Stimulated activated CD4-positive, alpha-beta T cell treated with anti-CD3 and anti-CD28 coated beads, Interleukin-1b, Interleukin-23, amount 100 ng/mL, for 24 hours (primary cell): Measurements from ENCODE around the gene MYO18B.

ENCODE experiments used
- DNase-seq, 4 experiments: peaks; one replicate each; pipeline ENCODE4 v3.0.0-alpha.2; 2020; ENCODE audit warnings: low read depth in 4 of 4, low spot score in 1 of 4

The MYO18B gene

GRCh38 chr22:25895678-25896077 lies 153.7 kb downstream of the MYO18B start:
- no peak for DNase-seq

GRCh38 chr22:25896098-25896497 lies 154.1 kb downstream of the MYO18B start:
- no peak for DNase-seq

- no peak for DNase-seq
Measured at GRCh38 chr22:25896592-25896991, 154.6 kb downstream of the MYO18B start.

- no peak for DNase-seq
Measured at GRCh38 chr22:25898707-25899365, 156.8 kb downstream of the MYO18B start.

GRCh38 chr22:25899566-25899965 lies 157.6 kb downstream of the MYO18B start:
- no peak for DNase-seq

GRCh38 chr22:25900390-25900789 lies 158.4 kb downstream of the MYO18B start:
- no peak for DNase-seq

- no peak for DNase-seq
Measured at GRCh38 chr22:25900880-25901279, 158.9 kb downstream of the MYO18B start.

- DNase-seq: no peak
Measured at GRCh38 chr22:25902402-25902801, 160.4 kb downstream of the MYO18B start.

GRCh38 chr22:25903294-25903693 lies 161.3 kb downstream of the MYO18B start:
- DNase-seq: no peak

GRCh38 chr22:25908212-25908611 lies 166.2 kb downstream of the MYO18B start:
- no peak for DNase-seq

GRCh38 chr22:25908755-25909154 lies 166.8 kb downstream of the MYO18B start:
- DNase-seq: no peak

- DNase-seq: no peak
Measured at GRCh38 chr22:25909614-25910387, 167.8 kb downstream of the MYO18B start.

- DNase-seq: no peak
Measured at GRCh38 chr22:25911243-25911972, 169.4 kb downstream of the MYO18B start.

GRCh38 chr22:25919452-25919851 lies 177.5 kb downstream of the MYO18B start:
- DNase-seq: no peak

GRCh38 chr22:25922141-25922540 lies 180.2 kb downstream of the MYO18B start:
- DNase-seq: no peak

GRCh38 chr22:25923914-25924313 lies 181.9 kb downstream of the MYO18B start:
- no peak for DNase-seq

GRCh38 chr22:25928038-25928437 lies 186.1 kb downstream of the MYO18B start:
- DNase-seq: no peak

- no peak for DNase-seq
Measured at GRCh38 chr22:25929321-25929878, 187.4 kb downstream of the MYO18B start.

- no peak for DNase-seq
Measured at GRCh38 chr22:25930083-25930482, 188.1 kb downstream of the MYO18B start.

- DNase-seq: no peak
Measured at GRCh38 chr22:25930788-25931310, 188.9 kb downstream of the MYO18B start.

GRCh38 chr22:25933158-25933788 lies 191.3 kb downstream of the MYO18B start:
- DNase-seq: no peak
